ENCODE results near the gene FRRS1.
"Not testable (repeated sequence)": the region's sequence is repeated elsewhere in the genome, so short reads cannot be mapped to it uniquely, and the experiment has no call there.

The FRRS1 gene

GRCh38 chr1:99764439-99764838 lies 2.0 kb downstream of the FRRS1 start:
- Histone ChIP-seq H3K27ac (ENCODE audit: low read length) (no peak overlapping the region), H3K4me3 (ENCODE audit: low read length) (no peak overlapping the region), H3K36me3 (ENCODE audit: control insufficient read depth, low read depth, low read length) (no peaks in the 10 kb centered on the region), H3K27me3 (ENCODE audit: control insufficient read depth, insufficient read depth, low read length) (no peaks in the 10 kb centered on the region), H3K9me3 (ENCODE audit: control insufficient read depth, low read depth, low read length) (no peaks in the 10 kb centered on the region), H3K4me1 (ENCODE audit: control insufficient read depth, low read depth, low read length) (peaks cover 12% of the 10 kb centered on the region), H3K9ac (ENCODE audit: low read length) (no peak overlapping the region)

- no peaks in the 10 kb centered on the region for H3K9me3 ChIP-seq (ENCODE audit: control insufficient read depth, low read depth, low read length)
Measured at GRCh38 chr1:99763956-99764355, 2.5 kb downstream of the FRRS1 start.

GRCh38 chr1:99761774-99762173 lies 4.7 kb downstream of the FRRS1 start:
- Histone ChIP-seq H3K9ac (ENCODE audit: low read length) (no peak overlapping the region), H3K27ac (ENCODE audit: low read length) (no peak overlapping the region), H3K4me3 (ENCODE audit: low read length) (no peak overlapping the region), H3K36me3 (ENCODE audit: control insufficient read depth, low read depth, low read length) (no peaks in the 10 kb centered on the region), H3K4me1 (ENCODE audit: control insufficient read depth, low read depth, low read length) (peaks cover 25% of the 10 kb centered on the region), H3K27me3 (ENCODE audit: control insufficient read depth, insufficient read depth, low read length) (no peaks in the 10 kb centered on the region), H3K9me3 (ENCODE audit: control insufficient read depth, low read depth, low read length) (no peaks in the 10 kb centered on the region)

More at GRCh38 chr1:99763956-99764355, 2.5 kb downstream of the FRRS1 start:
- H3K27me3 ChIP-seq (ENCODE audit: control insufficient read depth, insufficient read depth, low read length) = no peaks in the 10 kb centered on the region
- no peak overlapping the region for H3K9ac ChIP-seq (ENCODE audit: low read length)
- no peak overlapping the region for H3K27ac ChIP-seq (ENCODE audit: low read length)
- no peaks in the 10 kb centered on the region for H3K36me3 ChIP-seq (ENCODE audit: control insufficient read depth, low read depth, low read length)
- H3K4me1 ChIP-seq (ENCODE audit: control insufficient read depth, low read depth, low read length) = peaks cover 12% of the 10 kb centered on the region
- H3K4me3 ChIP-seq (ENCODE audit: low read length) = no peak overlapping the region

- Histone ChIP-seq H3K9ac (ENCODE audit: low read length) (no peak overlapping the region), H3K4me1 (ENCODE audit: control insufficient read depth, low read depth, low read length) (peaks cover 23% of the 10 kb centered on the region), H3K4me3 (ENCODE audit: low read length) (no peak overlapping the region)
Measured at GRCh38 chr1:99759518-99760160, 6.8 kb downstream of the FRRS1 start.

GRCh38 chr1:99758686-99759517 lies 7.5 kb downstream of the FRRS1 start:
- H3K9ac ChIP-seq (ENCODE audit: low read length); H3K27ac ChIP-seq (ENCODE audit: low read length); H3K4me3 ChIP-seq (ENCODE audit: low read length); H3K36me3 ChIP-seq (ENCODE audit: control insufficient read depth, low read depth, low read length); H3K9me3 ChIP-seq (ENCODE audit: control insufficient read depth, low read depth, low read length); H3K27me3 ChIP-seq (ENCODE audit: control insufficient read depth, insufficient read depth, low read length): not testable (repeated sequence)
- H3K4me1 ChIP-seq (ENCODE audit: control insufficient read depth, low read depth, low read length) = peaks cover 23% of the 10 kb centered on the region

More at GRCh38 chr1:99759518-99760160, 6.8 kb downstream of the FRRS1 start:
- Histone ChIP-seq H3K27ac (ENCODE audit: low read length) (no peak overlapping the region), H3K36me3 (ENCODE audit: control insufficient read depth, low read depth, low read length) (no peaks in the 10 kb centered on the region), H3K27me3 (ENCODE audit: control insufficient read depth, insufficient read depth, low read length) (no peaks in the 10 kb centered on the region), H3K9me3 (ENCODE audit: control insufficient read depth, low read depth, low read length) (no peaks in the 10 kb centered on the region)

- no peak overlapping the region for H3K4me3 ChIP-seq (ENCODE audit: low read length)
- peaks cover 23% of the 10 kb centered on the region for H3K4me1 ChIP-seq (ENCODE audit: control insufficient read depth, low read depth, low read length)
- H3K27me3 ChIP-seq (ENCODE audit: control insufficient read depth, insufficient read depth, low read length) = no peaks in the 10 kb centered on the region
- no peaks in the 10 kb centered on the region for H3K36me3 ChIP-seq (ENCODE audit: control insufficient read depth, low read depth, low read length)
- no peak overlapping the region for H3K9ac ChIP-seq (ENCODE audit: low read length)
- peak overlapping the region; percentile 24 for H3K27ac ChIP-seq (ENCODE audit: low read length)
- no peaks in the 10 kb centered on the region for H3K9me3 ChIP-seq (ENCODE audit: control insufficient read depth, low read depth, low read length)
Measured at GRCh38 chr1:99758073-99758511, 8.3 kb downstream of the FRRS1 start.

GRCh38 chr1:99756598-99756997 lies 9.8 kb downstream of the FRRS1 start:
- Histone ChIP-seq H3K27me3 (ENCODE audit: control insufficient read depth, insufficient read depth, low read length) (no peaks in the 10 kb centered on the region), H3K9ac (ENCODE audit: low read length) (no peak overlapping the region), H3K36me3 (ENCODE audit: control insufficient read depth, low read depth, low read length) (no peaks in the 10 kb centered on the region), H3K4me1 (ENCODE audit: control insufficient read depth, low read depth, low read length) (peaks cover 17% of the 10 kb centered on the region), H3K9me3 (ENCODE audit: control insufficient read depth, low read depth, low read length) (no peaks in the 10 kb centered on the region), H3K4me3 (ENCODE audit: low read length) (no peak overlapping the region), H3K27ac (ENCODE audit: low read length) (no peak overlapping the region)

GRCh38 chr1:99755664-99756063 lies 10.8 kb downstream of the FRRS1 start:
- Histone ChIP-seq H3K9ac (ENCODE audit: low read length) (no peak overlapping the region), H3K4me1 (ENCODE audit: control insufficient read depth, low read depth, low read length) (peaks cover 17% of the 10 kb centered on the region), H3K27me3 (ENCODE audit: control insufficient read depth, insufficient read depth, low read length) (no peaks in the 10 kb centered on the region), H3K4me3 (ENCODE audit: low read length) (no peak overlapping the region), H3K27ac (ENCODE audit: low read length) (no peak overlapping the region), H3K9me3 (ENCODE audit: control insufficient read depth, low read depth, low read length) (no peaks in the 10 kb centered on the region), H3K36me3 (ENCODE audit: control insufficient read depth, low read depth, low read length) (no peaks in the 10 kb centered on the region)

GRCh38 chr1:99754697-99755096 lies 11.7 kb downstream of the FRRS1 start:
- Histone ChIP-seq H3K9me3 (ENCODE audit: control insufficient read depth, low read depth, low read length) (no peaks in the 10 kb centered on the region), H3K4me1 (ENCODE audit: control insufficient read depth, low read depth, low read length) (peaks cover 17% of the 10 kb centered on the region), H3K9ac (ENCODE audit: low read length) (no peak overlapping the region), H3K36me3 (ENCODE audit: control insufficient read depth, low read depth, low read length) (no peaks in the 10 kb centered on the region), H3K4me3 (ENCODE audit: low read length) (no peak overlapping the region), H3K27ac (ENCODE audit: low read length) (no peak overlapping the region), H3K27me3 (ENCODE audit: control insufficient read depth, insufficient read depth, low read length) (no peaks in the 10 kb centered on the region)

- H3K4me3 ChIP-seq (ENCODE audit: low read length) = no peak overlapping the region
- H3K27me3 ChIP-seq (ENCODE audit: control insufficient read depth, insufficient read depth, low read length) = no peaks in the 10 kb centered on the region
- no peak overlapping the region for H3K9ac ChIP-seq (ENCODE audit: low read length)
- H3K9me3 ChIP-seq (ENCODE audit: control insufficient read depth, low read depth, low read length) = no peaks in the 10 kb centered on the region
- no peak overlapping the region for H3K27ac ChIP-seq (ENCODE audit: low read length)
- H3K36me3 ChIP-seq (ENCODE audit: control insufficient read depth, low read depth, low read length) = no peaks in the 10 kb centered on the region
- H3K4me1 ChIP-seq (ENCODE audit: control insufficient read depth, low read depth, low read length) = peaks cover 17% of the 10 kb centered on the region
Measured at GRCh38 chr1:99754055-99754626, 12.3 kb downstream of the FRRS1 start.

- no peak overlapping the region for H3K27ac ChIP-seq (ENCODE audit: low read length)
- H3K4me3 ChIP-seq (ENCODE audit: low read length) = no peak overlapping the region
- H3K36me3 ChIP-seq (ENCODE audit: control insufficient read depth, low read depth, low read length) = no peaks in the 10 kb centered on the region
- no peaks in the 10 kb centered on the region for H3K9me3 ChIP-seq (ENCODE audit: control insufficient read depth, low read depth, low read length)
- no peak overlapping the region for H3K9ac ChIP-seq (ENCODE audit: low read length)
- peaks cover 4% of the 10 kb centered on the region for H3K4me1 ChIP-seq (ENCODE audit: control insufficient read depth, low read depth, low read length)
- no peaks in the 10 kb centered on the region for H3K27me3 ChIP-seq (ENCODE audit: control insufficient read depth, insufficient read depth, low read length)
Measured at GRCh38 chr1:99751877-99752504, 14.4 kb downstream of the FRRS1 start.

Measured in iPS-18a (cell line).